Loucy (cell line): ENCODE results near the gene TM4SF18.

ENCODE experiments used
- CTCF ChIP-seq: fragments of 200-600 bp; sonication (generic); conservative IDR thresholded peaks from 2 replicates; pipeline ENCODE4 v1.5.1; 2014; ENCODE audit warnings: mild to moderate bottlenecking, antibody characterized with exemption, low read length
- EZH2phosphoT487 ChIP-seq: fragments of 200-600 bp; IDR thresholded peaks from 2 replicates; pipeline ENCODE4 v1.6.1; 2018; ENCODE audit warnings: antibody characterized with exemption, mild to moderate bottlenecking, moderate library complexity, borderline replicate concordance

GRCh38 chr3:149288655-149289054 is 44.8 kb downstream of the TM4SF18 start:
- TF ChIP-seq CTCF = no peak
- no peak for TF ChIP-seq EZH2phosphoT487
